IMR-90 (cell line): Measurements from ENCODE around the gene IGSF8. TPM values are rescaled to one million over a fixed set of nuclear protein-coding genes. Genes with fewer than 3 reads are reported as not detected.

Experiments used
- ATAC-seq: fragments of 200-7000 bp; cut with Tn5 transposase; 2 replicates; pipeline ENCODE4 v1.9.1; 2020; ENCODE audit warnings: low read depth, mild to moderate bottlenecking, moderate library complexity
- BruUV-seq: library from RNA; stranded (reverse); fragments of 400-500 nt; replicated peaks from 2 replicates; lab custom pipeline; 2021; lab: Mats Ljungman, UMichigan
- CTCF ChIA-PET: fragments of 300-600 bp; formaldehyde crosslinking; extraction: SDS; loops from one replicate; lab custom pipeline; 2021; ENCODE audit warnings: antibody characterized with exemption; lab: Yijun Ruan, JAX
- POLR2A ChIA-PET: fragments of 300-600 bp; sonication (Branson Sonifier 250); formaldehyde crosslinking; loops from one replicate; lab custom pipeline; 2022; ENCODE audit warnings: antibody characterized with exemption; ENCODE audit not compliant: unreplicated experiment; lab: Charles Lee
- DNase-seq: peaks from one replicate; pipeline ENCODE4 v3.0.0; 2013
- H2AFZ ChIP-seq: replicated peaks from 2 replicates; pipeline ENCODE3; 2013; ENCODE audit warnings: low read length, mild to moderate bottlenecking; ENCODE audit not compliant: poor library complexity
- H2AK5ac ChIP-seq: 2 replicates; pipeline ENCODE4 v1.6.1; 2013; ENCODE audit warnings: low read depth, low read length, inconsistent platforms
- H2AK9ac ChIP-seq: replicated peaks from 2 replicates; pipeline ENCODE3; 2013; ENCODE audit warnings: mild to moderate bottlenecking, low read depth, low read length, moderate library complexity; ENCODE audit not compliant: poor library complexity
- H2BK120ac ChIP-seq: 2 replicates; pipeline ENCODE4 v1.6.1; 2013; ENCODE audit warnings: low read depth, low read length, inconsistent platforms
- H2BK15ac ChIP-seq: 3 replicates; pipeline ENCODE4 v1.6.1; 2013; ENCODE audit warnings: low read depth, low read length, inconsistent platforms
- H2BK20ac ChIP-seq: 2 replicates; pipeline ENCODE4 v1.6.1; 2013; ENCODE audit warnings: low read depth, mild to moderate bottlenecking, inconsistent platforms, low read length, moderate library complexity
- H2BK5ac ChIP-seq: 2 replicates; pipeline ENCODE4 v1.6.1; 2013; ENCODE audit warnings: mild to moderate bottlenecking, low read depth, low read length, inconsistent platforms; ENCODE audit not compliant: poor library complexity, severe bottlenecking
- H3K14ac ChIP-seq: replicated peaks from 2 replicates; pipeline ENCODE4 v1.6.1; 2013; ENCODE audit warnings: low read depth, low read length, inconsistent platforms
- H3K18ac ChIP-seq: 2 replicates; pipeline ENCODE4 v1.6.1; 2013; ENCODE audit warnings: low read depth, low read length, control low read depth
- H3K23ac ChIP-seq: 2 replicates; pipeline ENCODE4 v1.6.1; 2013; ENCODE audit warnings: low read depth, low read length, inconsistent platforms
- H3K27ac ChIP-seq: 2 replicates; pipeline ENCODE4 v1.5.1; 2013; ENCODE audit warnings: mild to moderate bottlenecking, control low read depth, low read length; ENCODE audit not compliant: insufficient read depth
- H3K27me3 ChIP-seq: 2 replicates; pipeline ENCODE4 v1.6.1; 2013; ENCODE audit warnings: low read length; ENCODE audit not compliant: control insufficient read depth, insufficient read depth
- H3K36me3 ChIP-seq: 2 replicates; pipeline ENCODE4 v1.6.1; 2013; ENCODE audit warnings: low read length, mixed read lengths; ENCODE audit not compliant: control insufficient read depth, insufficient read depth
- H3K4ac ChIP-seq: 2 replicates; pipeline ENCODE4 v1.6.1; 2013; ENCODE audit warnings: low read depth, low read length, inconsistent platforms
- H3K4me1 ChIP-seq: 2 replicates; pipeline ENCODE4 v1.6.1; 2013; ENCODE audit warnings: low read length, mixed read lengths; ENCODE audit not compliant: control insufficient read depth, insufficient read depth
- H3K4me2 ChIP-seq: 2 replicates; pipeline ENCODE4 v1.6.1; 2013; ENCODE audit warnings: low read depth, mild to moderate bottlenecking, control low read depth, low read length, moderate library complexity
- H3K4me3 ChIP-seq: 2 replicates; pipeline ENCODE4 v1.5.1; 2013; ENCODE audit warnings: low read depth, mild to moderate bottlenecking, control low read depth, low read length, moderate library complexity; ENCODE audit not compliant: insufficient read depth
- H3K56ac ChIP-seq: 2 replicates; pipeline ENCODE4 v1.6.1; 2013; ENCODE audit warnings: low read length, inconsistent platforms; ENCODE audit not compliant: insufficient read depth; ENCODE audit errors: extremely low read depth
- H3K79me1 ChIP-seq, 2 experiments: 2 replicates each; pipeline ENCODE4 v1.6.1; 2013; ENCODE audit warnings: low read length in 2 of 2, inconsistent platforms in 1 of 2, low read depth in 1 of 2
- H3K9ac ChIP-seq: 2 replicates; pipeline ENCODE4 v1.6.1; 2013; ENCODE audit warnings: low read depth, low read length, control low read depth
- H3K9me1 ChIP-seq: 2 replicates; pipeline ENCODE4 v1.6.1; 2013; ENCODE audit warnings: low read length, inconsistent platforms; ENCODE audit not compliant: insufficient read depth
- H3K9me3 ChIP-seq: 2 replicates; pipeline ENCODE4 v1.6.1; 2013; ENCODE audit warnings: low read length; ENCODE audit not compliant: control insufficient read depth, insufficient read depth
- H4K20me1 ChIP-seq: 2 replicates; pipeline ENCODE4 v1.6.1; 2013; ENCODE audit warnings: low read length, inconsistent platforms; ENCODE audit not compliant: insufficient read depth
- H4K5ac ChIP-seq: 2 replicates; pipeline ENCODE4 v1.6.1; 2013; ENCODE audit warnings: mild to moderate bottlenecking, low read depth, low read length, control low read depth
- H4K8ac ChIP-seq, 2 experiments: 2 replicates each; pipeline ENCODE4 v1.6.1; 2013; ENCODE audit warnings: low read depth in 2 of 2, low read length in 2 of 2, control low read depth in 1 of 2, inconsistent platforms in 1 of 2
- H4K91ac ChIP-seq: 2 replicates; pipeline ENCODE4 v1.6.1; 2013; ENCODE audit warnings: low read depth, low read length, inconsistent platforms; ENCODE audit not compliant: insufficient read depth
- BHLHE40 ChIP-seq: fragments of 150-350 bp; IDR thresholded peaks from 2 replicates; pipeline ENCODE4 v1.6.1; 2016; ENCODE audit warnings: mild to moderate bottlenecking, low read depth, low read length
- RAD21 ChIP-seq: IDR thresholded peaks from 2 replicates; pipeline ENCODE4 v1.6.1; 2012; ENCODE audit warnings: low read length, improper control_type of control experiment
- dilution Hi-C: fragments of 300-500 bp; cut with HindIII; formaldehyde crosslinking; loops from one replicate; pipeline ENCODE4 v1.14.3; 2018; ENCODE audit warnings: low sequenced_read_pairs; ENCODE audit not compliant: unreplicated experiment
- in situ Hi-C: fragments of 300-500 bp; cut with MboI; formaldehyde crosslinking; loops from 3 replicates; pipeline ENCODE4 v1.14.3; 2019; ENCODE audit warnings: low sequenced_read_pairs, inconsistent platforms, mixed read lengths
- intact Hi-C: fragments of 100-400 bp; cut with micrococcal nuclease; formaldehyde crosslinking; loops from 2 replicates; pipeline ENCODE4 v1.10.0; 2022
- polyA plus RNA-seq, 3 experiments: library from polyadenylated mRNA; depleted of rRNA; stranded (reverse); fragments of >200 nt; gene quantifications; 2 replicates each; pipeline ENCODE4 v1.2.3, GENCODE V29; 2012; ENCODE audit warnings: low replicate concordance in 1 of 3
- total RNA-seq: library from RNA; depleted of rRNA; stranded (reverse); fragments of >200 nt; gene quantifications from 2 replicates; pipeline ENCODE4 v1.2.3, GENCODE V29; 2012; rRNA removed

The IGSF8 gene
- total and polyA plus RNA-seq, 2 of the 4 experiments (the other 2 are of a cell fraction), result 8.8 to 25.2 TPM

DNA sequence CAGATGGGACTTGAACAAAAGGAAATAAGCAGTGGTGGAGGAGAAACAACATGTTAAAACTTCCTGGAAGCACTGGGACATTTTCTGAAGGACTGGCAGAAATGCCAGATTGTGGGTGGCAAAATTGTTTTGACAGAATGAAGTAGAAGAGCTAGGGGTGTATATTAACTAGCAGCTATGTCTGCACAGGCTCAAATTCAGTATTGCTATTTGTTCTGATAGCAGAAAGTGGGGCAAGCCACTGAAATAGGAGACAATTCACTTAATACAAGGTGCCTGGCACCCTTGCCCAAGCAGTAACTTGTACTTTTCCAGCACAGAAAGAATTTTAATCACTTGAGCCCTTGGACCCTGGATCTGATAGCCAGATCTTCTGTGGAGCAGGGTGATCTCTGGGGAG is 54.9 kb downstream of the IGSF8 start:
- Histone ChIP-seq H2BK5ac (no peak overlapping the region), H2BK15ac (no peak overlapping the region), H3K23ac (no peak overlapping the region), H4K8ac (no peak overlapping the region), H3K9me3 (no peaks in the 10 kb centered on the region), H3K9ac (no peak overlapping the region), H2AK9ac (no peak overlapping the region), H3K56ac (no peak overlapping the region), H4K91ac (no peak overlapping the region), H3K14ac (no peak overlapping the region), H3K4me2 (no peak overlapping the region), H3K4me1 (no peaks in the 10 kb centered on the region), H2AK5ac (no peak overlapping the region), H3K18ac (no peak overlapping the region), H3K4ac (no peak overlapping the region), H3K36me3 (no peaks in the 10 kb centered on the region), H3K27ac (no peak overlapping the region), H2AFZ (no peak overlapping the region), H4K5ac (no peak overlapping the region), H3K27me3 (peaks cover 37% of the 10 kb centered on the region), H2BK20ac (no peak overlapping the region), H3K79me1 (no peaks in the 10 kb centered on the region), H3K4me3 (no peak overlapping the region), H3K9me1 (no peaks in the 10 kb centered on the region), H2BK120ac (no peak overlapping the region), H4K20me1 (no peaks in the 10 kb centered on the region)
- no peak for ATAC-seq
- TF ChIP-seq RAD21, result no peak
- no peak for TF ChIP-seq BHLHE40
- ChIA-PET POLR2A (no interaction called here), CTCF (interaction anchor here (1.4 kb wide), 1 partner anchor 13 kb away, joined by 3 read pairs; no protein-coding TSS in a partner anchor)
- no peak for DNase-seq
- no TSS peak for BruUV-seq
- dilution Hi-C loops, result no loop called here
- in situ Hi-C loops, result no loop called here
- intact Hi-C loops, result no loop called here

Other genes starting within 250 kb of the IGSF8 start
- gene VSIG8, start 236.0 kb downstream of the IGSF8 start, total RNA-seq, result not detected in 2 replicates
- not detected in 2 replicates for gene VSIG8, start 236.0 kb downstream of the IGSF8 start, polyA plus RNA-seq (2012; rRNA removed)
- 0.56 and 0.72 TPM in 2 replicates for gene CFAP45, start 198.5 kb downstream of the IGSF8 start, total RNA-seq
- gene CFAP45, start 198.5 kb downstream of the IGSF8 start, polyA plus RNA-seq (2012; rRNA removed), result 0.51 and 0.55 TPM in 2 replicates
- 365 and 440 TPM in 2 replicates for gene TAGLN2, start 173.1 kb downstream of the IGSF8 start, total RNA-seq
- gene TAGLN2, start 173.1 kb downstream of the IGSF8 start, polyA plus RNA-seq (2012; rRNA removed), result 634 and 646 TPM in 2 replicates
- not detected in 2 replicates for gene IGSF9, start 153.0 kb downstream of the IGSF8 start, total RNA-seq
- 0.05 and 0.07 TPM in 2 replicates for gene IGSF9, start 153.0 kb downstream of the IGSF8 start, polyA plus RNA-seq (2012; rRNA removed)
- 0.18 and 0.28 TPM in 2 replicates for gene SLAMF9, start 144.4 kb downstream of the IGSF8 start, total RNA-seq
- gene SLAMF9, start 144.4 kb downstream of the IGSF8 start, polyA plus RNA-seq (2012; rRNA removed), result 0.27 and 0.67 TPM in 2 replicates
- gene PIGM, start 66.6 kb downstream of the IGSF8 start, total RNA-seq, result 2.9 and 4.4 TPM in 2 replicates
- 2.8 and 2.9 TPM in 2 replicates for gene PIGM, start 66.6 kb downstream of the IGSF8 start, polyA plus RNA-seq (2012; rRNA removed)
- gene KCNJ10, start 28.5 kb downstream of the IGSF8 start, total RNA-seq, result not detected in 2 replicates
- not detected in 2 replicates for gene KCNJ10, start 28.5 kb downstream of the IGSF8 start, polyA plus RNA-seq (2012; rRNA removed)
- gene KCNJ9, start 17.1 kb downstream of the IGSF8 start, total RNA-seq, result not detected in 2 replicates
- not detected in 2 replicates for gene KCNJ9, start 17.1 kb downstream of the IGSF8 start, polyA plus RNA-seq (2012; rRNA removed)
- under 0.01 and 0.28 TPM in 2 replicates for gene ATP1A2, start 17.1 kb upstream of the IGSF8 start, total RNA-seq
- 0.14 and 0.15 TPM in 2 replicates for gene ATP1A2, start 17.1 kb upstream of the IGSF8 start, polyA plus RNA-seq (2012; rRNA removed)
- gene ATP1A4, start 53.0 kb upstream of the IGSF8 start, total RNA-seq, result not detected in 2 replicates
- gene ATP1A4, start 53.0 kb upstream of the IGSF8 start, polyA plus RNA-seq (2012; rRNA removed), result not detected in 2 replicates
- gene CASQ1, start 92.0 kb upstream of the IGSF8 start, total RNA-seq, result 0.18 TPM in 1 of 2 replicates, not detected in the other
- 0.10 and 0.21 TPM in 2 replicates for gene CASQ1, start 92.0 kb upstream of the IGSF8 start, polyA plus RNA-seq (2012; rRNA removed)
- gene PEA15, start 106.8 kb upstream of the IGSF8 start, total RNA-seq, result 265 and 296 TPM in 2 replicates
- gene PEA15, start 106.8 kb upstream of the IGSF8 start, polyA plus RNA-seq (2012; rRNA removed), result 710 and 754 TPM in 2 replicates
- gene DCAF8, start 163.9 kb upstream of the IGSF8 start, total RNA-seq, result 83.3 TPM in 2 replicates
- gene DCAF8, start 163.9 kb upstream of the IGSF8 start, polyA plus RNA-seq (2012; rRNA removed), result 74.9 and 83.8 TPM in 2 replicates
- gene PEX19, start 186.5 kb upstream of the IGSF8 start, total RNA-seq, result 43.3 and 67.7 TPM in 2 replicates
- 37.7 and 44.5 TPM in 2 replicates for gene PEX19, start 186.5 kb upstream of the IGSF8 start, polyA plus RNA-seq (2012; rRNA removed)
- gene COPA, start 244.6 kb upstream of the IGSF8 start, total RNA-seq, result 377 and 436 TPM in 2 replicates
- 201 and 204 TPM in 2 replicates for gene COPA, start 244.6 kb upstream of the IGSF8 start, polyA plus RNA-seq (2012; rRNA removed)
- 46.7 and 60.2 TPM in 2 replicates for gene NCSTN, start 244.8 kb upstream of the IGSF8 start, total RNA-seq
- 182 and 194 TPM in 2 replicates for gene NCSTN, start 244.8 kb upstream of the IGSF8 start, polyA plus RNA-seq (2012; rRNA removed)